ENCODE data around the gene GABRR1.
"Not testable (repeated sequence)": the region's sequence is repeated elsewhere in the genome, so short reads cannot be mapped to it uniquely, and the experiment has no call there.

The GABRR1 gene

GRCh38 chr6:89217299-89217910 is at the start of gene GABRR1:
GABRR1 (minus strand) TSS chr6:89217358; CDS start chr6:89217322, 36 bp downstream.
- DNase-seq (ENCODE audit: low read depth), result no peak

GRCh38 chr6:89264296-89264695 is 47.1 kb upstream of the GABRR1 start:
- no peak for DNase-seq (ENCODE audit: low read depth)

DNA sequence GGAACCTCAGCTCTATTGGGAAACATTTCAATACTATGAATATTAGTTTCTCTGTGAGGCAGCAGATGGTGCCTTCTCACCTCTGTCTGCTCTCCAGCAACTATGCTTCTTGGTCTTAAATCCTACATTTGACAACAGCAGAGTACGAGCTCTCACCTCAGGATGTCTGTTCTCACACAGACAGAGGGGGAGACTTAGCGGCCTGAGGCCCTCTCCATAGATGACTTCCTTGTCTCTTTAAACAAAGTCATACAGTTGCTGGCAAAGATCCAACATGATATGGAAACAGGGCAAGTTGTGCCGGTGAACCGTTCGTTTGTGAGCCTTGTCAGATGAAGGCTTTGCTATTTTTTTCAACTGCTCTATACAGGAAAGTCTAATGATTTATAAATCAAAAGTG is 43.7 kb upstream of the GABRR1 start:
- DNase-seq (ENCODE audit: low read depth), result no peak

GRCh38 chr6:89260310-89260709 is 43.2 kb upstream of the GABRR1 start:
- DNase-seq (ENCODE audit: low read depth), result no peak

DNA sequence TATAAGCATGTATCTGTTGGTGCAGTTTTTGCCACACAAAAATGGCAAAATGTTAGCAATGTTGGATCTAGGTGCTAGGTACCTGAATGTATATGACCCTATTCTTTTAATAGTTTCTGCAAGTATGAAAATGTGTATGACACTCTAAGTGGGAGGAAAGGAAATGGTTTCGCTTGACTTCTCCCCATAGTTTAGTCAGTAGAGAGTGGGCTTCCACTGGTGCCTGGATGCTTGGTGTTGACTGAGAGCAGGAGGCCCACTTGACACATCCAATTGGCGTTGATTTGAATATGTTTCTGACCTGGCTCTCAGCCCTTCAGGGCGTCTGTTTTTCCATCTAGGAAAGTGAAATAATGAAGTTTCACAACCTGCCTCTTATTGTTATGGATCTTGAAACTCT is 41.8 kb upstream of the GABRR1 start:
- no peak for DNase-seq (ENCODE audit: low read depth)

- DNase-seq (ENCODE audit: low read depth), result no peak
Measured at GRCh38 chr6:89257781-89258180, 40.6 kb upstream of the GABRR1 start.

DNA sequence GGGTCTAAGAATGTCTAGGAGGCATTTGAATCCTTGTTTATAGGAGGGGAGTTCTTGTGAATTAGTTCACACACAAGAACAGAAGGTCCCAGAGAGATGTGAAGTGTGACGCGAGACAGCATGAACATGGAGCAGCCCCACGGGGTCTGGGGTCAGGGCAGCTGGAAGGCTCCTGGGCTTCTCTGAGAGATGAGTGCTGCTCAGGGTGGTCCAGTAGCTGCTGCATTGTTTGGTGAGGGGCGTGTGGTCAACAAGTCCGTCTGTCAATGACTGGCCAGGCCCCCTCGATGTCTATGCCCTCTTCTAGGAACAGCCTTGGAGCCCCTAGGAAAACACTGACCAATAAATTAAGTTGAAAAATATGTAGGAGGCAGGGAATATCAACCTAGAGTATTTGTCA is 40.2 kb upstream of the GABRR1 start:
- DNase-seq (ENCODE audit: low read depth), result no peak

DNA sequence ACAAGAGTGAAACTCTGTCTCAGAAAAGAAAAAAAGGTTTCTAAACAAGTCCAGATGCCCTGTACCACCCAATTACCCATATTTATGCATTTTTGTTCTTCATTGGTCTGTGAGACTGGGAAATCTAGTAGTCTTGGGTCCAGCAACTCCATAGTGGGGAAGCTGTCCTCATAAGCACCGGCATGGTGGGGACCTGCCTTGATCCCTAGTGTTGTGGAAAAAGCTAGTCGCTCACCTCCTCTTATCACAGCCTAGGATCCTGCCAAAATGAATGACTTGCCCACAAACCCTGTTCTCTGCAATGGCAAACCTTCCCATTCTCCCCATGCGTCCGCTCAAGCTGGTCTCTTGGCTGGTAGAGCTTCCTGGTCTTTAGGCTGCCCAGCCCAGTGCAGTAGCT is 38.3 kb upstream of the GABRR1 start:
- no peak for DNase-seq (ENCODE audit: low read depth)

GRCh38 chr6:89254569-89254968 is 37.4 kb upstream of the GABRR1 start:
- no peak for DNase-seq (ENCODE audit: low read depth)

DNA sequence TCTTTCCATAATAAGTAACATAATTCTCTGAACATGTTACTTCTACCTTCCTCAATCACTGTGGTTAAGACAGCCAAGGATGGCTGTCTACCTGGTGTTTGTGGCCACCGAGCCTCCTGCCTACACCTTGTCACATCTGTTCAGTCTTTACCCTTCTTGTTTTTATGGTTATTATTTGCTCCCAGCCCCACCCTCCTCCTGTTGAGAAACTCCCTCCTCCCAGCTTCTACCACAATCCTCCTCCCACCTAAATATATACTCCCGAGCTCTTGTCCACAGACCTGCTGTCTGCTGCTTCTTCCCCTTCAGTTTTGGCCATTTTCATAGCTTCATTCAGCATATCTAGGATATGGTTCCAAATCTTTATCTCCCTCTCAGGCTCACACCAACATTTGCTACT is 35.7 kb upstream of the GABRR1 start:
- DNase-seq (ENCODE audit: low read depth), result no peak

GRCh38 chr6:89251976-89252375 is 34.8 kb upstream of the GABRR1 start:
- DNase-seq (ENCODE audit: low read depth), result no peak

DNA sequence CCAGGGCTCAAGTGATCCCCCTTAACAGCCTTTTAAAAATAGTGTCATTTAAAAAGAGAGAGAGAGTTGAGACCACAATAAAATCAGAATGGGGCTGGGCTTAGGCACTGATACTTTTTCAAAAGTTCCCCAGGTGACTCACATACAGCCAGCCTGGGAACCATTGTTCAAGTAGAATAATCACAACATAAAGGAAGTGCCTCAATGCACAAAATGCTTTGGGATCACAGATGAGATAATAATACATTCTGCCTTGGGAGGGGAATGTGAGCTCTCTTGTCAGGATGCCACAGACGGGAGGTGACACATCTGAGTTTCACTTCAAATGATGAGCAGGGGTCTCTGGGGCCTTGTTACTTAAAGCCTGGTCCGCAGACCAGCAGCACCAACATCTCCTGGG is 34.0 kb upstream of the GABRR1 start:
- no peak for DNase-seq (ENCODE audit: low read depth)

- no peak for DNase-seq (ENCODE audit: low read depth)
Measured at GRCh38 chr6:89250239-89250638, 33.1 kb upstream of the GABRR1 start.

DNA sequence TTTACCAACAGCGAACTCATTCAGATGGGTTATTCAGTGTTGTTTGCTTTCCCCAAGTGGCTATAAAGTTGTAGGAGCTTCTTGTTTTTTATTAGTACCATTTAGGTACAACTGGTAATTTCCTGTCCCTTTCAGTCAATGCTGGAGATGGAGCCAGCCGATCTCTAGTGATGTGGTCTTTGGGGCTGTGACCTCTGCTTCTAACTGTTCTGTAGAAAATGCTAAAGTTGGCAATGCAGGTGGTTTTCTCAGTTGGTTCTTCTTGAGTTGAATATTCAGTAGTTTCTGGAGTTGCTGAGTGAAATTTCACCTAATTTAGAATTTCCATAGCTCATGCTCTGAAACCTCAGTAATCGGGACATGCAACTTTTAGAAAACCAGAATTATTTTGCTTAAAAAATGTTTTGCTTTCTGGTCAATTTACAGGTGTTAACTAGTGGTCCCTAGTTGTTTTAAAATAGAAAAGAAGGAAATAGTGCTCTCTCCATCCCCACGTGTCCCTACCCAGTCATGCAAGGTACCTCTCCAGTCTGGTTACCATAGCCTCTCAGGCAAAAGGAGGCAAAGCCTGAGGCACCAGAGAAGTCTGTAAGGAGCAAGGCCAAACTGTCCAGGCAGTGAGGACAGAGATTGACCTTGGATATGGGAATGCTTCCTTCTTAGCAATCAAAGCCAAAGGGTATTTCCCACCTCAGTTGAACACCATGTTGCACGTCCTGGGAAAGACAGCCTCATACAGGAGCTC is 27.3 kb upstream of the GABRR1 start:
- no peak for DNase-seq (ENCODE audit: low read depth)

- DNase-seq (ENCODE audit: low read depth), result no peak
Measured at GRCh38 chr6:89243331-89243629, 26.1 kb upstream of the GABRR1 start.

DNA sequence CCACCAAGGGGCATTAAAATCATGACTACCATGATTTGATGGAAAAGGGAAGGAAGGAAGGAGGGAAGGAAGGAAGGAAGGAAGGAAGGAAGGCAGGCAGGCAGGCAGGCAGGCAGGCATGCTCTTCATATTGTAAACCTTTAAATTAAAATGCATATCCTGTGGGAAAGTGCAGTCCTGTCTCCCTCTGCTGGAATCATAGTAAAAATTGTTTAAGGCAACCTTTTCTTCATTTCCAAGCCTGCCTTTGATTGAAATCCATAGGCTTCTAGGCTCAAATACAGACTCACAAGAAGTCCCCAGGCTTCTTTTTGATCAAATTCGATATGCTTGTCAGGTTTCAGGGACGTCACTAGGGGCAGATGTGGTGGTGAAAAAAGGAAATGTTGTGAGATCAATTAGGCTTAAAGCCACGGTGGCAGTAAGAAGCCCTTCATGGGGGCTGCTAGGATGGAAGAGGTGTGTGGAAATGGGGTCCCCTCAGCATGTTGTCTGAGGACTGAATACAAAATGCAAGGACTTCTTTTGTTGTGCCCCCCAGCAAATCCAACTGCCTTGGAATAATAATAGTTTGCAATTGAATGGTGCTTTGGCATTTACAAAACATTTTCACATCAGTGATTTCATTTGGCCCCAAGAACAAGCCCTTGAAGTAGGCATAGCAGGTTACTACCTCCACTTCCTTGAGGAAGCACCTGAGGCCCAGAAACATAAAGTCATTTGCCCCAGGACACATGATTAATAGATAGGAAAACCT is 25.6 kb upstream of the GABRR1 start:
- DNase-seq (ENCODE audit: low read depth), result no peak

GRCh38 chr6:89239338-89239737 is 22.2 kb upstream of the GABRR1 start:
- DNase-seq (ENCODE audit: low read depth), result no peak

DNA sequence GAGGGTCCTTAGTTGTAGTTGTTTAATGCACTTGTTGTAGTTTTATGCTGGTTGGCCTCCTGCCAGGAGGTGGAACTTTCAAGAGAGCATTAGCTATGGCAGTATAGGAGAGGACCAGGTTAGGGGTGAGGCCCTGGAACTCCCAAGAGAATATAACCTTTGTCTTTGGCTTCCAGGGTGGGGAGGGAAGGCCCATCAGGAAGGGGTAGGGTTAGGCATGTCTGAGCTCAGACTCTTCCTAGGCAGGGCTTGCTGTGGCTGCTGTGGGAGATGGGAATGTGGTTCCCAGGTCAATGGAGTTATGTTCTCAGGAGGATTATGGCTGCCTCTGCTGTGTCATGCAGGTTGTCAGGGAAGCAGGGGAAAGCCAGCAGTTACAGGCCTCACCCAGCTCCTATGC is 20.0 kb upstream of the GABRR1 start:
- no peak for DNase-seq (ENCODE audit: low read depth)

- not testable (repeated sequence) for DNase-seq (ENCODE audit: low read depth)
Measured at GRCh38 chr6:89233605-89234004, 16.4 kb upstream of the GABRR1 start.

DNA sequence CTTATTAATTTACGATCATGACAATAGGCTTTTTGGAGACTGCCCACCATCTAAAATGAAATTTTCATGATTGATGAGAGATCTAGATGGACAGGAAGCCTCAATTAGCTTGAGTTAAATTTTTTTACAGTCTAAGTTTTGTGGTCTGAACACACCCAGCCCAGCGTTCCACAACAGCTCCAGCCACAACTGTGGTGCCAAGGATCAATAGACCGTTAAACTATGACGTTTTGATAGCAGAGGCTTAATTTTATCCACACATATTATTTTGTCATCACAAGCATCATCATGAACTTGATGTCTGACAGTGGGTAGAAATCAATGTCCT is 5.5 kb upstream of the GABRR1 start:
- no peak for DNase-seq (ENCODE audit: low read depth)

DNA sequence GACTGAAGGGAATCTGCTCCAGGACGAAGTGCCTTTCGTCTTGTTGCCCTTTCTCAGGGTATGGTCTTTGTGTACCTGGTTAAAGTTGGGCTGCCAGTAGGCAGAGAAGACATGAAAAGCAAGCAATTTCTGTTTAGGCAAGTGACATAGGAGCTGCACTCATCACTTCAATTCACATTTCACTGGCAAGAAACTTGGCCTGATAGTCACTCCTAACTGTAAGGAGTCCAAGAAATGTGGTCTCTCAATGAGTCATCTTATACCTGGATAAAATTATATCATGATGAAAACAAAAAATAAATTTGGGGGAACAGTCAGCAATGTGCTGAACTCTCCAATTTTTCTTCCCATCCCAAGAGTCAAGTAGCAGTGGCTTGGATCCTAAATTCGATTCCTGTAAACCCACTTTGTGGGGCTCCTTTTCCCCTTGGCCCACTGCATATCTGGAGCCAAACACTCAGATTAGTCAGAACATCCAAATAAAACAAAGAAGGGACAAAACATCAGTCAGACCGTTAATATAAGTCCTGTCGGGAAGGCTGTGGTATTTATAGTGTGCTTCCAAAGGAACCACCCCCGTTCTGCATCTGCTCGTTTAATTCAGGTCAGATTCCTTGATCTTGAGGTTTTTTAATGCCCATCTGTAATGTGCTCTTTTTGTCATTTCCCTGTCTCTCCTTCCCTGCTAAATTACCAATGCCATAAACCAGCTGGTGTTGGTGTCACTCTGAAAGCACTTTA is 5.0 kb upstream of the GABRR1 start:
- no peak for DNase-seq (ENCODE audit: low read depth)

GRCh38 chr6:89221129-89221528 is 4.0 kb upstream of the GABRR1 start:
- DNase-seq (ENCODE audit: low read depth), result no peak

DNA sequence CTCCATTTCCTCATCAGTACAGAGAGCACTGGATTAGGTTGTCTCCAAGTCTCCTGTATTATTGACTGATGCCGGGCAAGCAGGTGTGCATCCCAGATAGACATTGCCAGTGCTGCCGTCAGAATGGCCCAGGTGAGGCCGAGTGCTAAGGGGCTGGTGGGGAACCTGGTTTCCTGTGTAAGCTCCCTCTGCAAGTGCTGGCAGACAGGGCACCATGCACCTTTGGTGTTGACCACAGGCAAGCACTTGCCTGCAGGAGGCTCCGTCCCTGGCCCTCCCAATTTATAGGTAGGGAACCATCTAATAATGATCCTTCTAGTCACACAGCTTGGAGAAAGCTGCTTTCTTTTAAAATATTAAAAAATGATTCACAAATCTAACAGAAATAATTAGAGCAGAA is 747 bp downstream of the GABRR1 start:
- DNase-seq (ENCODE audit: low read depth), result no peak

Data from activated gamma-delta T cell treated with anti-CD3 and anti-CD28 coated beads, Interleukin-2, amount 50 U/mL, for 16 hours (primary cell).